ENCODE results near the gene SPDEF.

GRCh38 chr6:34581561-34581920 lies 25.4 kb upstream of the SPDEF start:
- TF ChIP-seq CTCF (IDR thresholded peaks at IDR 0.05) = no peak
- no peak for TF ChIP-seq EZH2 (IDR thresholded peaks at IDR 0.05; ENCODE audit: borderline replicate concordance, insufficient read depth, low read depth, low read length, poor library complexity, severe bottlenecking)

All from B cell (primary cell).